ENCODE results near the gene CRYAA. TPM values are rescaled to one million over a fixed set of nuclear protein-coding genes. Genes with fewer than 3 reads are reported as not detected.

CRYAA gene
- total RNA-seq, 1 experiment from 2014 or later, result not detected

GRCh38 chr21:43194303-43195120 is 25.7 kb downstream of the CRYAA start:
- intact Hi-C loops (cut with micrococcal nuclease), result no loop called here
- Mint-ChIP-seq H3K27ac (ENCODE audit: low read depth, unreplicated experiment) (peak overlapping the region; percentile 93), H3K9me3 (ENCODE audit: unreplicated experiment) (peaks cover 7% of the 10 kb centered on the region), H3K4me3 (ENCODE audit: unreplicated experiment) (peak overlapping the region; percentile 44), H3K36me3 (ENCODE audit: insufficient read depth, unreplicated experiment) (no peaks in the 10 kb centered on the region), H3K4me1 (ENCODE audit: insufficient read depth, unreplicated experiment) (peaks cover 60% of the 10 kb centered on the region), H3K27me3 (ENCODE audit: insufficient read depth, unreplicated experiment) (no peaks in the 10 kb centered on the region)
- CTCF ChIA-PET, result interaction anchor here (0.5 to 0.6 kb wide), 2 partner anchors 100 to 1920 kb away, joined by 3 to 4 read pairs; no protein-coding TSS in a partner anchor
- no TSS peak for BruUV-seq (replicated peaks)
- TF ChIP-seq, protein P1, sequence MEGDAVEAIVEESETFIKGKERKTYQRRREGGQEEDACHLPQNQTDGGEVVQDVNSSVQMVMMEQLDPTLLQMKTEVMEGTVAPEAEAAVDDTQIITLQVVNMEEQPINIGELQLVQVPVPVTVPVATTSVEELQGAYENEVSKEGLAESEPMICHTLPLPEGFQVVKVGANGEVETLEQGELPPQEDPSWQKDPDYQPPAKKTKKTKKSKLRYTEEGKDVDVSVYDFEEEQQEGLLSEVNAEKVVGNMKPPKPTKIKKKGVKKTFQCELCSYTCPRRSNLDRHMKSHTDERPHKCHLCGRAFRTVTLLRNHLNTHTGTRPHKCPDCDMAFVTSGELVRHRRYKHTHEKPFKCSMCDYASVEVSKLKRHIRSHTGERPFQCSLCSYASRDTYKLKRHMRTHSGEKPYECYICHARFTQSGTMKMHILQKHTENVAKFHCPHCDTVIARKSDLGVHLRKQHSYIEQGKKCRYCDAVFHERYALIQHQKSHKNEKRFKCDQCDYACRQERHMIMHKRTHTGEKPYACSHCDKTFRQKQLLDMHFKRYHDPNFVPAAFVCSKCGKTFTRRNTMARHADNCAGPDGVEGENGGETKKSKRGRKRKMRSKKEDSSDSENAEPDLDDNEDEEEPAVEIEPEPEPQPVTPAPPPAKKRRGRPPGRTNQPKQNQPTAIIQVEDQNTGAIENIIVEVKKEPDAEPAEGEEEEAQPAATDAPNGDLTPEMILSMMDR (IDR thresholded peaks at IDR 0.05; ENCODE audit: unreplicated experiment), result no peak
- POLR2A ChIA-PET, result interaction anchor here (0.6 to 3.2 kb wide), 4 partner anchors 73 to 126 kb away, joined by 3 to 15 read pairs (median 4); no protein-coding TSS in a partner anchor
- DNase-seq (ENCODE audit: unreplicated experiment), result no peak

DNA sequence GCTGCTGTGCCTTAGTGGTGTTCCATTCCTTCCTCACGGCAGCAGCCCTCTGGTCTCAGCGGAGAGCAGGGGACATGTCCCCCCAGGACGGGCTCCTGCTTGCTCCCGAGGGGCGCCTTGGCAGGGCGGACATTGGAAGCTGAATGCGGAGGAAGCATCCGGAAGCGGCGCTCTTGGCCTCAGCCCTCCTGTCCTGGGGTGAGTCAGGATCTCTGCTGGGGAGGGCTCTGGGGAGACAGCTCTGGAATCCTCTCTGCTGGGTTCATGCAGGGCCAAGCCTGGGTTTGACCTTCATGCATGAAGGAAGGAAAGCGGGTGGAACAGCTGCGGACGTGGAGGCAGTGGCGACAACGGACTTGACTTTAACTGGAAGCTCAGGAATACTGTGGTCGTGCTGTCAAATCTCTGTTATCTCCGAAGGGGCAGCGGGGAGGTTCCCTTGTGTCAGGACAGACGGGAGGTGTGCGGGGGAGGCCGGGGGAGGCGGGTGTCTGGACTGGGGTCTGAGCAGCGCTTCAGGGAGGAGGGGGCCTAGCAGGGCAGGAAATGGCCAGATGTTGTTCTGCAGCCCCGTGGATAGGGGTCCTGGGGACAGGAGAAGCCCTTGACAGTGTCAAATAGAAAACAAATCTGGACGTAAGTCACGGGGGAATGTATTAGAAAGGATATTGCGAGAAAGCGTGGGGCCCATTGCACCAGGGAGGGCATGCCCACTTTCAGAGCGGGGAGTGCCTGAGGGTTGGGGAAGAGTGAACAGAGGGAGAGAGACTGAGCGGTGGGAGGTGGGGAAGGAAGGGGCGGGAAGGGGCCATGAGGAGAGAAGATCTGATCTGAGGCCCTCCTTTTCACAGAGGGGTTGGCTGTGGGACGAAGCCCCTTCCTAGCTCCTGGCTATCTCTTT is 26.6 kb downstream of the CRYAA start:
- H3K9me3 Mint-ChIP-seq (ENCODE audit: unreplicated experiment), result peaks cover 9% of the 10 kb centered on the region
- peak overlapping the region; percentile 44 for H3K4me3 Mint-ChIP-seq (ENCODE audit: unreplicated experiment)
- ChIA-PET CTCF (interaction anchor here (0.5 to 0.7 kb wide), 3 partner anchors 99 to 1919 kb away, joined by 3 to 4 read pairs (median 3); no protein-coding TSS in a partner anchor), POLR2A (interaction anchor here (0.6 to 3.2 kb wide), 3 partner anchors 112 to 138 kb away, joined by 3 to 15 read pairs (median 3); no protein-coding TSS in a partner anchor)
- no peaks in the 10 kb centered on the region for H3K27me3 Mint-ChIP-seq (ENCODE audit: insufficient read depth, unreplicated experiment)
- peaks cover 56% of the 10 kb centered on the region for H3K4me1 Mint-ChIP-seq (ENCODE audit: insufficient read depth, unreplicated experiment)
- H3K27ac Mint-ChIP-seq (ENCODE audit: low read depth, unreplicated experiment), result peak overlapping the region; percentile 93
- no peaks in the 10 kb centered on the region for H3K36me3 Mint-ChIP-seq (ENCODE audit: insufficient read depth, unreplicated experiment)
- TF ChIP-seq, protein P1 (IDR thresholded peaks at IDR 0.05; ENCODE audit: unreplicated experiment), result no peak
- peak; percentile 63 for DNase-seq (ENCODE audit: unreplicated experiment)
- no TSS peak for BruUV-seq (replicated peaks)
- intact Hi-C loops (cut with micrococcal nuclease), result no loop called here

GRCh38 chr21:43196826-43197225 is 28.0 kb downstream of the CRYAA start:
- peak; percentile 93 for DNase-seq (ENCODE audit: unreplicated experiment)
- H3K27ac Mint-ChIP-seq (ENCODE audit: low read depth, unreplicated experiment), result peak overlapping the region; percentile 93
- ChIA-PET POLR2A (interaction anchor here (0.6 to 2.0 kb wide), 11 partner anchors 105 to 1188 kb away, joined by 3 to 18 read pairs (median 4); partner anchors contain the start of genes HSF2BP and RRP1B), CTCF (interaction anchor here (0.8 to 1.7 kb wide), 5 partner anchors 11 to 406 kb away, joined by 3 to 5 read pairs (median 4); no protein-coding TSS in a partner anchor)
- no peaks in the 10 kb centered on the region for H3K27me3 Mint-ChIP-seq (ENCODE audit: insufficient read depth, unreplicated experiment)
- peaks cover 23% of the 10 kb centered on the region for H3K9me3 Mint-ChIP-seq (ENCODE audit: unreplicated experiment)
- BruUV-seq (replicated peaks), result no TSS peak
- H3K4me3 Mint-ChIP-seq (ENCODE audit: unreplicated experiment), result peak overlapping the region; percentile 50
- no peaks in the 10 kb centered on the region for H3K36me3 Mint-ChIP-seq (ENCODE audit: insufficient read depth, unreplicated experiment)
- peaks cover 56% of the 10 kb centered on the region for H3K4me1 Mint-ChIP-seq (ENCODE audit: insufficient read depth, unreplicated experiment)
- intact Hi-C loops (cut with micrococcal nuclease), result no loop called here
- TF ChIP-seq, protein P1 (IDR thresholded peaks at IDR 0.05; ENCODE audit: unreplicated experiment), result no peak

All from MCF 10A (cell line).